ENCODE measurements around the gene FLOT2. TPM values are rescaled to one million over a fixed set of nuclear protein-coding genes. Genes with fewer than 3 reads are reported as not detected.

FLOT2 gene
- polyA plus RNA-seq, 1 donor (not counting 4 experiments of a cell fraction or from before 2014, with no cell fraction given): 67.2 TPM

DNA sequence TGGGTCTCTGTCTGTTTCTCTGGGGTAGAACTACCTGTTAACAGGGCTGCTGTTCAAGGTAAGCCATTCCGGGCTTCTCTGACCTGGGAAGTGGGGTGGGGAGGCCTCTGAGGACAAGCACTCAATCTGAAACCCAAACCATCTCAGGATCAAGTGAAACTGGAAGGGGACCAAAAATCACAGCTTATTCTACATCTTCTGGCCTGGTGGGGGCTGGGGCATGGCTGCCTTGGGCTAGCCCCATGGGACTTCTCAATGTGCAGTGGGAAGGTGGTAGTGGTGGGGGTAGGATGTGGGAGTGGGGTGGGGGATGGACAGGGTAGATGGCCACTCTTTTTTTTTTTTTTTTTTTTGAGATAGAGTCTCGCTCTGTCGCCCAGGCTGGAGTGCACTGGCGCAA lies 5.5 kb downstream of the FLOT2 start:
- Histone ChIP-seq H3K4me2 (ENCODE audit: control insufficient read depth, extremely low read depth, insufficient read depth, low read depth, low read length) (no peak overlapping the region), H2AFZ (ENCODE audit: control insufficient read depth, low read length) (no peak overlapping the region), H3K4me1 (ENCODE audit: control insufficient read depth, extremely low read depth, insufficient read depth, low read length) (peaks cover 26% of the 10 kb centered on the region), H3K9ac (ENCODE audit: control insufficient read depth, extremely low read depth, insufficient read depth, low read length) (no peak overlapping the region), H3K36me3 (ENCODE audit: control insufficient read depth in 2 of 2, extremely low read depth in 1 of 2, insufficient read depth in 2 of 2, low read length in 2 of 2) (peaks cover 4 to 6% of the 10 kb centered on the region in 2 experiments), H3K9me1 (ENCODE audit: control insufficient read depth, extremely low read depth, insufficient read depth, low read length) (peaks cover 3% of the 10 kb centered on the region), H3K9me3 (ENCODE audit: control insufficient read depth, low read depth, low read length) (no peaks in the 10 kb centered on the region), H4K20me1 (ENCODE audit: control insufficient read depth, extremely low read depth, insufficient read depth, low read length) (no peaks in the 10 kb centered on the region), H3K27me3 (ENCODE audit: control insufficient read depth, extremely low read depth, insufficient read depth, low read length) (no peaks in the 10 kb centered on the region), H3K79me2 (ENCODE audit: control insufficient read depth, insufficient read depth, low read length) (peaks cover 18% of the 10 kb centered on the region), H3K4me3 (ENCODE audit: control insufficient read depth in 2 of 3, extremely low read depth in 1 of 3, insufficient read depth in 2 of 3, low read depth in 1 of 3, low read length in 3 of 3) (no peak overlapping the region), H3K27ac (ENCODE audit: control insufficient read depth, insufficient read depth, low read length) (no peak overlapping the region)
- dilution Hi-C loops (cut with MboI; ENCODE audit: extremely low pct_ligation_motif_present, low sequenced_read_pairs): no loop called here
- DNase-seq (ENCODE audit: low read depth, low spot score): no peak
- FAIRE-seq: no peak
- TF ChIP-seq EZH2 (IDR thresholded peaks at IDR 0.05; ENCODE audit: low read length): no peak
- TF ChIP-seq, protein P1, sequence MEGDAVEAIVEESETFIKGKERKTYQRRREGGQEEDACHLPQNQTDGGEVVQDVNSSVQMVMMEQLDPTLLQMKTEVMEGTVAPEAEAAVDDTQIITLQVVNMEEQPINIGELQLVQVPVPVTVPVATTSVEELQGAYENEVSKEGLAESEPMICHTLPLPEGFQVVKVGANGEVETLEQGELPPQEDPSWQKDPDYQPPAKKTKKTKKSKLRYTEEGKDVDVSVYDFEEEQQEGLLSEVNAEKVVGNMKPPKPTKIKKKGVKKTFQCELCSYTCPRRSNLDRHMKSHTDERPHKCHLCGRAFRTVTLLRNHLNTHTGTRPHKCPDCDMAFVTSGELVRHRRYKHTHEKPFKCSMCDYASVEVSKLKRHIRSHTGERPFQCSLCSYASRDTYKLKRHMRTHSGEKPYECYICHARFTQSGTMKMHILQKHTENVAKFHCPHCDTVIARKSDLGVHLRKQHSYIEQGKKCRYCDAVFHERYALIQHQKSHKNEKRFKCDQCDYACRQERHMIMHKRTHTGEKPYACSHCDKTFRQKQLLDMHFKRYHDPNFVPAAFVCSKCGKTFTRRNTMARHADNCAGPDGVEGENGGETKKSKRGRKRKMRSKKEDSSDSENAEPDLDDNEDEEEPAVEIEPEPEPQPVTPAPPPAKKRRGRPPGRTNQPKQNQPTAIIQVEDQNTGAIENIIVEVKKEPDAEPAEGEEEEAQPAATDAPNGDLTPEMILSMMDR (optimal IDR thresholded peaks at IDR 0.05 in 1 of 3, IDR thresholded peaks at IDR 0.05 in 1 of 3, conservative IDR thresholded peaks at IDR 0.05 in 1 of 3; ENCODE audit: extremely low read depth in 1 of 3, insufficient read depth in 2 of 3, low read length in 3 of 3): no peak

- no peaks in the 10 kb centered on the region for H3K27me3 ChIP-seq (ENCODE audit: control insufficient read depth, extremely low read depth, insufficient read depth, low read length)
- H3K4me3 ChIP-seq (ENCODE audit: control insufficient read depth in 2 of 3, extremely low read depth in 1 of 3, insufficient read depth in 2 of 3, low read depth in 1 of 3, low read length in 3 of 3): no peak overlapping the region
- H3K79me2 ChIP-seq (ENCODE audit: control insufficient read depth, insufficient read depth, low read length): peaks cover 13% of the 10 kb centered on the region
- no peaks in the 10 kb centered on the region for H3K9me3 ChIP-seq (ENCODE audit: control insufficient read depth, low read depth, low read length)
- H3K9me1 ChIP-seq (ENCODE audit: control insufficient read depth, extremely low read depth, insufficient read depth, low read length): peaks cover 3% of the 10 kb centered on the region
- no peak overlapping the region for H3K9ac ChIP-seq (ENCODE audit: control insufficient read depth, extremely low read depth, insufficient read depth, low read length)
- no peak overlapping the region for H3K4me2 ChIP-seq (ENCODE audit: control insufficient read depth, extremely low read depth, insufficient read depth, low read depth, low read length)
- H2AFZ ChIP-seq (ENCODE audit: control insufficient read depth, low read length): no peak overlapping the region
- FAIRE-seq: no peak
- dilution Hi-C loops (cut with MboI; ENCODE audit: extremely low pct_ligation_motif_present, low sequenced_read_pairs): no loop called here
- peaks cover 21% of the 10 kb centered on the region for H3K4me1 ChIP-seq (ENCODE audit: control insufficient read depth, extremely low read depth, insufficient read depth, low read length)
- no peak for DNase-seq (ENCODE audit: low read depth, low spot score)
- TF ChIP-seq, protein P1 (optimal IDR thresholded peaks at IDR 0.05 in 1 of 3, IDR thresholded peaks at IDR 0.05 in 1 of 3, conservative IDR thresholded peaks at IDR 0.05 in 1 of 3; ENCODE audit: extremely low read depth in 1 of 3, insufficient read depth in 2 of 3, low read length in 3 of 3): no peak
- TF ChIP-seq EZH2 (IDR thresholded peaks at IDR 0.05; ENCODE audit: low read length): no peak
- no peak overlapping the region for H3K27ac ChIP-seq (ENCODE audit: control insufficient read depth, insufficient read depth, low read length)
- H3K36me3 ChIP-seq (ENCODE audit: control insufficient read depth in 2 of 2, extremely low read depth in 1 of 2, insufficient read depth in 2 of 2, low read length in 2 of 2): peaks cover 4 to 6% of the 10 kb centered on the region in 2 experiments
- H4K20me1 ChIP-seq (ENCODE audit: control insufficient read depth, extremely low read depth, insufficient read depth, low read length): no peaks in the 10 kb centered on the region
These were observed 6.3 kb downstream of the FLOT2 start for GRCh38 chr17:28891201-28891600.

All from keratinocyte (primary cell).